ENCODE measurements around the gene ATP2A2.
"Not testable (repeated sequence)": the region's sequence is repeated elsewhere in the genome, so short reads cannot be mapped to it uniquely, and the experiment has no call there.

The ATP2A2 gene

GRCh38 chr12:110370732-110371231 lies 89.7 kb downstream of the ATP2A2 start:
- FAIRE-seq: no peak

DNA sequence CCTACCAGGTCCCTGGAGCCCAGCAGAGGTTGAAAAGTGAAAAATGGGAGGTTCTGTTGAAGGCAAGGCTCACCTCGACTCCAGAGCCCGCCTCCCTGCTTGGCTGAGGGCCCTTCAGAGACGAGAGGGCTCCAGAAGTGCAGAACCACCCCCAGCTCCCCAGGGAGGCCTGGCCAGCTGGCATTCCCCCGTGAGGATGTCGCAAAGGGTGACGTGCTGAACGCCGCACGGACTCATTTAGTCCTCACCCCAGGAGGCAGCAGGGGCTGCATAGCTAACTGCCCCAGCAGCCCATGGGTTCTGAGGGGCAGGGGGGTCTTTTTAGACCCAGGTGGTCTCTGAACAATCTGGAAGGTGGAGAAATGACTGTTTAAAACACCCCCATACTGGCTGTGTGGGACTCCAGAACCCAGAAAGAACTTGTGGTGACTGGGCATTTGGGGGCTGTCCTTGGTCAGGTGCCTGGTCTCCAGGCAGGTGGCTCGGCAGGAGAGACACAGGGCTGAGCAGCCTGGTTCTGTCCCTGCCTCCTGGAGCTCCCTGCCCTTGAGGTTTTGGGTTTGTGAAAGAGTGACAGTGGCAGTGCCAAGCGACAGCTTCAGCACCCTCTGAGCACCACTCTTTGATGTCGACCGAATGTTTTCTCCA lies 90.5 kb downstream of the ATP2A2 start:
- no peak for FAIRE-seq

- no peak for FAIRE-seq
Observed at GRCh38 chr12:110372056-110372425, 91.0 kb downstream of the ATP2A2 start.

- no peak for FAIRE-seq
Observed at GRCh38 chr12:110373025-110373424, 92.0 kb downstream of the ATP2A2 start.

- no peak for FAIRE-seq
Observed at GRCh38 chr12:110373425-110373824, 92.4 kb downstream of the ATP2A2 start.

DNA sequence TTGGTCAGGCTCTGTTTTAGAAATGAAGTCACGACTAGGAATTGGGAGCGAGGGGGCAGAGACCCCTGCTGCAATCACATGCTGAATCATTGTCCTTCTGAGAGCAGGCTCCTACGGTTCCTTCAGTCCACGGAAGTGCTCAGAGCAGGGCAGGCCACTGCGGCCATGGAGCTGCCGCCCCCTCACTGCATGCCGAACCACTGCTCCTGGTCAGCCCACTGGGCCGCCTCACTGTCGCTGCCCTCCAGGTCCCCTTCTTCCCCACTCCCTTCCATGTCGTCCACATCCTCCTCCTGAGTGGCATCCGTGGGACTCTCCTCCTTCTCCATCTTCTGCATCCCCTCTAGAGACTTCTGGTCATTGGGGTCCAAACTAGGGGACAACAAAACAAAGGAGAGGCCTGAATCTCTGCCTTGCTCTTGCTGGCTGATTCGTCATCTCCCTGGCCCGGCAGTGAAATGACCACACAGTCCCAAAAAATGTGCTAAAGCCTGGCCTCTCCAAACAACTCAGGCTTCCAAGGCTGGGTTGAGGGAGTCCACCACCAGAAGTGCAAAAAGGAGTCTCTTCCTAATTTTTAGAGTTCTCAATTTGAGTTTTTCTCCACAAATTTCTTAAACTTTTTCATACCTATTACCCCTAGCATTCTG lies 93.0 kb downstream of the ATP2A2 start:
- FAIRE-seq: no peak

GRCh38 chr12:110378131-110378790 lies 97.2 kb downstream of the ATP2A2 start:
- not testable (repeated sequence) for FAIRE-seq

DNA sequence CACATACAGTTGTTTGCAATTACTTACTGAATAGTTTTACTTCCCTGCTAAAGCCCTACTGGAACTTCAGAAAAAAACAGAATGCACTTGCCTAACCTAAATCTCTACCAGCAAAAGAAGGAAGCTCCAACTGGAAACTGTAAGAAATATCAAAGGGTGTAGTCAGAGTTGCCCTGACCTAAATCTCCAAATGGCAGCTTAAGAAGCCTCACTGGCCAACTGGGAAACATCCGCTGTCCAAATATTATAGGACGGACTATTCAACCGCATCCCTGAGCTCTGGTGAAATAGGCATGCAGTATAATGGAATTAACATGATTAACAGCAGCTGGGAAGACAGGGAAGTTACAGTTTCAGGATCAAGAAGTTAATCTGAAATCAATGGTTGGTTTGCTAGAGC lies 98.2 kb downstream of the ATP2A2 start:
- no peak for FAIRE-seq

GRCh38 chr12:110379631-110380030 lies 98.6 kb downstream of the ATP2A2 start:
- no peak for FAIRE-seq

GRCh38 chr12:110382683-110383082 lies 101.6 kb downstream of the ATP2A2 start:
- FAIRE-seq: no peak

Measured in islet of Langerhans (tissue), 1 donor.